ENCODE measurements around the gene C2orf81. TPM values are rescaled to one million over a fixed set of nuclear protein-coding genes. Genes with fewer than 3 reads are reported as not detected.

Gene C2orf81
- total RNA-seq, 1 donor, result 2.7 TPM

DNA sequence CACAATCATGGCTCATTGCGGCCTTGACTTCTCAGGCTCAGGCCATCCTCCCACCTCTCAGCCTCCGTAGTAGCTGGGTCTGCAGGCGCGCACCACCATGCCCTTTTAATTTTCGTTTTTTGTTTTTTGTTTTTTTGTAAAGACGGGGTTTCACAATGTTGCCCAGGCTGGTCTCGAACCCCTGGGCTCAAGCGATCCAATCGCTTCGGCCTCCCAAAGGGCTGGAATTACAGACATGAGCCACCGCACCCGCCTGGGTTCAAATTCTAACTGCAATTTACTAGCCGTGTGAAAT, 29.0 kb downstream of the C2orf81 start:
- no peak for DNase-seq (ENCODE audit: low read depth in 2 of 3, low spot score in 2 of 3)

DNA sequence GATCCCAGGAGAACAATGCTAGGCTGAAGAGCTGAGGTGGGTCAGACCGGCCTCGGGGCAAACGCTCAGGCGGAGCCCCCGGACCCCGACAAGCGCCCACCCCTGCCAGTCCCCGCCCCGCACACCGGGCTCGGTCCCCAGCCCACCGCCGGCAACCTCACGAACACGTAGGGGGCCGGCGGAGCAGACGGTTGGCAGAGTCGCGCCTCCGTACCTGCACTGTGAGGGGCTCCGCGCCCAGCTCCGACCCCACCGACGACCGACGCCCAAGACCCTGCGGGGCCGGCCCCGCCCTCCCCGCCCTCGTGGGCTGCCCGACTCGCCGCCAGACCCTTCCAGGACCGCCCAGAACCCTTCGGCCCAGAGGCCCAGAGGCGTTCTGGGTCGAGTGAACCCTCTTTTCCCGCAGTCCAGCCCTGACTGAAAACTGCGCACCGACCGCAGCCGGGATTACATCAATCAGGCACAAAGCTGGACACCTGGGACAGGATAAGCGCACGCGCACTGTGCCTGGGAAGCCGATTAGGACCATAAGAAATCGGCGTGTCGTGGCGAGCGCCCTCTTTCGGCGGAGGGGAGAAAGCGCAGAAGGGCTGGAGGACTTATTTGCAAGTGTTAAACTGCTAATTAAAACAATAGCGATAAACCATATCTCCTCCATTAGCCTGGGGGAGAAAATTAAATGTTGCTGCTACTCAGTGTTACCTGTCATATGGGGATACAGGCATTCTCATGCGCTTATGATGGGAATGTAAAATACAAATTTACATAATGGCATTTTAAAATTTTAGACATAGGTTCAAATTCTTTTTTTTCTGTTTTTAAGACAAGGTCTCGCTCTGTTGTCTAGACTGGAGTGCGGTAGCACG, 29.6 kb downstream of the C2orf81 start:
- peak; percentile 94 to 98 (median 97) for DNase-seq (ENCODE audit: low read depth in 2 of 3, low spot score in 2 of 3)

DNA sequence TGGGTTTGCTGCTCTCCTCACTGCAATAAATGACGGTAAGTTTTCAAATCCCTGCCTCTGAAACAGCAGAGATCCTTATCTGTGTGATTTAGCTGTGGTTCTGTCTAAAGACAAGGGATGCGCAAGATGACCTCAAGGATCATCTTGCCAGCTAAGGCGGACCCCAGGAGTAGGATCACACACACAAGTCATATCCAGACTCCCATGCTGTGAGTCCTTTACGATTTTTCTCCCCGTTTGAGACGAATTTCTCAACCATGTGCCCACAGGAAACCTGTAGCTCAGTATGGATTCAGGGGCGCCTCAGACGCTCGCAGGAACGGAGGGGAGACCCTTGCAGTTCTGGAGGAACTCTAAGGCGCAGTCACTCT, 30.2 kb downstream of the C2orf81 start:
- DNase-seq (ENCODE audit: low read depth in 2 of 3, low spot score in 2 of 3), result no peak

DNA sequence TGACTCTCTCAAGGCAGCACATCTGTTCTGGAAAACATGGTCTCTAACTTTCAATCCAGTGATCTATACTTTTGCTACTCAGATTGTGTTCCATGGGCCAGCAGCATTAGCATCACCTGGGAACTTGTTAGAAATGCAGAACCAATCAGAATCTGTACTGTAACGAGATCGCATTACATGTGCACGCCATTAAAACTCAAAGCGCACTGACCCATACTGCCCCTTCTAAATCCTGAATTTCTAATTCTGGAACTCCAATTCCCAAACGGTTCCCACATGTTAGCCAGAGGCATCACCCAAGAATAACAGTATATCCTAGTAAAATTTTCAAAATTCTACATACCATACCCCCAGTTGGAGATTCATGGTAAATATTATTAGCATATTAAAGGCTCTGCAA, 30.8 kb downstream of the C2orf81 start:
- DNase-seq (ENCODE audit: low read depth in 2 of 3, low spot score in 2 of 3), result no peak

DNA sequence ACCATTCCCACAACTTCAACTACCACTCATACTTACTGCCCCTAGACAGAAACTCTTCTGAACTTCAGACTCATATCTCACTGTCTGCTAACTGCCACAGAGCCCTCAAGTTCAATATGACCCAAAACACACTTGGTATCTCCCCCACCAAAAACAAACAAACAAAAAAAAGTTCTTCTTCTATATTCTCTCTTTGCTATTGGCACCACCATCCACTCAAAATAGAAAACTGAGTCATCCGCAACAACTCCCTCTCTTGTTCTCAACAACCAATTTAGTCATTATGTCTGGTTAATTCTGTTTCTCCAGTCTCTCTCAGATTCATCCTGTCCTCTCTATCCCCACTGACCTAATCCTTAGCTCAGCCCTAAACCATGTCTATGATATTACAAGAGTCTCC, 34.1 kb downstream of the C2orf81 start:
- DNase-seq (ENCODE audit: low read depth in 2 of 3, low spot score in 2 of 3), result no peak

DNA sequence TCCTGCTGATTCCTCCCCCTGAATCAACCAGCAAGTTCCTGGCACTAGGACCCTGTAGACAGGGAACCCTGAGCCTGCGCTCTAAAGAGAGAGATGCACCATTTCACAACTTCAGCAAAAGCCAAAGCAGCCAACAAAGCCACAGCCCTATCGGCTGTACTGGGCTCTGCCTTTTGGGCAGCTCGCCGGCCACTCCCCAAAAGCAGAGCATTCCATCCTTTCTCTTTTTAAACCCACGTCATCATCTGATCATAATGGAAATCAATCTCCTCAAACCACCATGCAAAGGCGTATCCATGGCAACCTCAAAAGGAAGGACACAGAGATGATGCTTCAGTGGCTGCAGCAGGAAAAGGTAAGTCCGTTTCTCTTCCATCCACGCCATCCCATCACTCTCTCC, 36.0 kb downstream of the C2orf81 start:
- no peak for DNase-seq (ENCODE audit: low read depth in 2 of 3, low spot score in 2 of 3)

DNA sequence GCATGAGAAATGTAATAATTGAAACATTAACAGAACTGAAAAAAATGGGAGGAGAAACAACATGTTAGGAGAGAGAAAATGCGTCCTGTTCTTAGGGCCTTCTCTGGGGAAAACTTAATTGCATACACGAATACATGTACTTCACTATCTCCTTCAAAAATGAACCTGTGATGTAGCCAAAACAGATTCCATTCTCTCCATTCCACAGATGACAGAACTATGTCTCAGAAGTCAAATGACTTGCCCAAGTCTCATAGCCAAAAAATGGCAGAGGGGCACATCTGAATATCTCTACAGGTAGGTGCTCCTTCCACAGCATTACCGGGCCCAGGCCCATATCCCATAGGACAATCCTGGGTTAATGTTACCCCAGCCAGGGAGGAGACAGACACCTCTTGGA, 37.4 kb downstream of the C2orf81 start:
- DNase-seq (ENCODE audit: low read depth in 2 of 3, low spot score in 2 of 3), result no peak

DNA sequence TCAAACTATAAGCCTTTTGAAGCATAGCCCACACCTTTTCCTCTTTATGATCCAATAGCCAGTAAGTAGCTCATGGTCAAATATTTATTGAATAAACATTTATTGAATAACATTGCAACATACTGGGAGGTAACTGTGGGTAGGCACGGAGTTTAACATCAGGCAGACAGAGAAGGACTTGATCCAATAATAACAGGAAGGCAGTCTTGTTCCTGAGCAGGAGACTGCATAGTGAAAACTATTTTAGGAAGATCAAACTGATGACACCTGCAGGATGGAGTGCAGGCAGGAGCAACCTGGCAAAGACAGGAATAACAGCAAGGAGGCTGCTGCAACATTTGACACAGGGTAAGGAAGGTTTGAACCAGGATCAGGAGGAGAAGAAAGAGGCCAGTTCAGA, 38.2 kb downstream of the C2orf81 start:
- no peak for DNase-seq (ENCODE audit: low read depth in 2 of 3, low spot score in 2 of 3)

DNA sequence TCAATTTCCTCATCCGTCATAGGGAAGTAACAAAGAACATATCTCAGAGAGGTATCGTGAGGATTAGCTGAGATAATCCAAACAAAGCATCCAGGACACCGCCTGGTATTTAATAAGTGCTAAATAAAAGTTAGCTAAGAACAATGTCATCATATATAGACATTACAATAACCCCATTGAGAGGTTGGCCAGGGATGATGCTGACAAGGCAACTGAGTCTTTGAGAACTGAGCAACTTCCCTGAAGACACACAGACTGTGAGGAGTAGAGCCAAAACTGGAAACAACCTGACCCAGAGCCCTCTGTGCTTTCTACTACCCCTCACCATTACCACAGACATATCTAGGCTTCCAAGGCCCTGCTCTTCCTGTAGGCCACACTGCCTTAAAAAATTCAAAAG, 39.7 kb downstream of the C2orf81 start:
- no peak for DNase-seq (ENCODE audit: low read depth in 2 of 3, low spot score in 2 of 3)

DNA sequence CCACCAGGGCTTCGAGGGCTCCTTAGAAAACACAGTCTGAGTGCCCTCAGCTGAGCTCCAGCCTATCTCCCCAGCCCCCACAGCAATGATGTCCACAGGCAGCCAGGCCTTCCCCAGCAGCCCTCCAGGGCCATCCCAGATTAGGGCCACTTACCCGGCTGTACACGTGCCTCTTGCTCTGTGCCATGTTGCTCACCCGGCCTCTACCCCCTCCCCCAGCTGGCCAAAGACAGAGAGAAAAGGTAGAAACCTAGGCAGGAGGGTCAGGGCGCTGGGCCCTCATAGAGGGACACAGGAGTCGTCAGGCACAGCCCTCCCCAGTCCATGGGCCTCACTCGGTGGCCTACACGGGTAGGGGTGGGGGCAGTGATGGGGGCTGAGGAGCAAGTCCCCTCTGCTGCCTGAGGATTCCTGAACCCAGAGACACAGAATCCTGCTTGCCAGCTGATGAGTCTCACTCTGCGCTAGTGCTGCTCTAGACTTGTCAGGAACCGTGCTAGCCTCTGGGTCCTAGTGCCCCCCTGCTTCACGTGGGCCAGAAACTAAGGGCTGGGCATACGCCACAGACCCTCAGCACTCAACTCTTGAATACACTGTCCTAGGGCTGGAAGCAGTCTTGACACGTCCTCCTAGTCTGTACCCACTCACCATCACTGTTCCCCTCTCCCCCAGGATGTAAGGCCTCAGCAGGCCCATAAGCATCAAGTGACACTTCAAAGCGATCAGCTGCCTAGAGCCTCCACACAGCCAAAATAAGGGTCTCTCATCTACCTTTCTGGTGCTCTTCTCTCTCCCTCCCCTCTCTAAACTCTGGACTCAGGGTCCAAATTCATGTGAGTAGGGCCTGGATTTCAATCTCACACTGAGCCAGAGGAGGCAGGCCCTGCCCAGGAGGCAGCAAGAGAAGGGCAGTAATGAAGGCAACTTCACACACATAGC, 41.3 kb downstream of the C2orf81 start, which contains the start of gene DCTN1:
TSS of gene DCTN1 (minus strand) at position 461 of the 939 bp plus-strand sequence. CDS start at position 187, 274 bp downstream.
- no peak for DNase-seq (ENCODE audit: low read depth in 2 of 3, low spot score in 2 of 3)

DNA sequence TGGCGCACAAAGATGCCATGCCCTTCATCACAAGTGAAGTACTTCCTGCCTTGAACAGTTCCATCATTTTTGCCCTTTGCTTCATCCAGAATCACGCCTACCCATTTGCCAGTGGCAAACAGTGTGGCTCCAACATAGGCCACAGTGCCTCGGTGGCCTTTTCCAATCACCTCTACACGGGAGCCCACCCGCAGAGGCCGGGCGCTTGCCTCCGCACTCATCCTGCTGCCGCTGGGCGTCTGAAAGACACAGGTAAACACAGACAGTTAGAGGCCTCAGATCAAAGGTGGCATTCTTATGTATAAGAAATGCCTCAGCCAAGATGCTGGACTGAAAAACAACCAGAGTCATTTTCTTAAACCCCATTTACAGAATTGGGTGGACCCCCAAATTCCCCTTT, 43.4 kb downstream of the C2orf81 start:
- no peak for DNase-seq (ENCODE audit: low read depth in 2 of 3, low spot score in 2 of 3)

DNA sequence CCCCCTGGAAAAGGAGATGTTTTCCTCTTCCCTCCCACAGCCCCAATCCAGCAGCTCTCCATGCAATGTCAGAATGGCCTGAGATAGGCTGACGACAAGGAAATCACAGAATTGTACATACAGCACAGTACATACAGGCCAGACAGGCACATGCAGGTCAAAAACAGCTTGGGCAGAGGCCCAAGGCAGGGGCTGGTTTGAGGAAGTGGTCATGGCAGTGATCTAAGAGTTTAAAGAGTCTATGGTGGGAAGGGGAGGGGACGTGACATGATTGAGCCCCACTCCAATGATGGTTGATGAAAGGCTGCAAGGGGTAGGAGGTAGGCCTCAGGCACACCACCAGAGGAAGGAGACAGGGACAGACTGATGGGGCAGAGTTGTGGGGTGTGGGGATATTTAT, 45.6 kb downstream of the C2orf81 start:
- DNase-seq (ENCODE audit: low read depth in 2 of 3, low spot score in 2 of 3), result peak in 1 of 3 donors; percentile 15

DNA sequence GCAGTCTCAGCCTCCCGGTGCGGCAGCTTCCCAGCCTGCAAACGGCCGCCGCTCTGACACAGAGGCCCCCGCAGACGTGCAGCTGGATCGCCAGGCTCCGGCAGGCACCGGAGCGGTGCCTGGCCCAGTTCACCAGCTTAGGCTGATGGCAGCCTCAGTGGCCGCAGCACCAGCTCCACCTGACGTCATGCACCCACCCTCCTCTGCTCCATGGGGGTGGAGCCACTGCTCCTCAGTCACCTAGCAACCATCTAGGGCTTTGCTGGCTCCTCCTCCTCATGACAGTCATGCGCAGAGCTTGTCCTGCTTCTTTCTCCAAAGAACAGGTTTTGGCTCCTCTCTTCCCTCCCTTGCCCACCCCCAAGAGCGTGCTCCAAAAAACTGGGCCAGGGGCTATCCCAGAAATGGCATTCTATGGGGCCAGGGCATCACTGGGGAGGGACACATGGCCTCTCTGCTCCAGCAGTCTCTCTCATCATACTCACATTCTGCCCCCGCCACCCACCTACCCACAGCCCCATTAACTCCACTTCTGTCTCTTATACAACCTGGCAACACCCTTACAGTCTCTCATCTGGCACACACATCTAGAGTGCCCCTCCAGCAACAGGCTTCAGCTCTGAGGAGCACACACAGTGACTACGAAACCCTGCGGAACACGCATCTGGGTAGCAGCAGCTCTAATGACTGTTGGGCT, 46.8 kb downstream of the C2orf81 start:
- no peak for DNase-seq (ENCODE audit: low read depth in 2 of 3, low spot score in 2 of 3)

DNA sequence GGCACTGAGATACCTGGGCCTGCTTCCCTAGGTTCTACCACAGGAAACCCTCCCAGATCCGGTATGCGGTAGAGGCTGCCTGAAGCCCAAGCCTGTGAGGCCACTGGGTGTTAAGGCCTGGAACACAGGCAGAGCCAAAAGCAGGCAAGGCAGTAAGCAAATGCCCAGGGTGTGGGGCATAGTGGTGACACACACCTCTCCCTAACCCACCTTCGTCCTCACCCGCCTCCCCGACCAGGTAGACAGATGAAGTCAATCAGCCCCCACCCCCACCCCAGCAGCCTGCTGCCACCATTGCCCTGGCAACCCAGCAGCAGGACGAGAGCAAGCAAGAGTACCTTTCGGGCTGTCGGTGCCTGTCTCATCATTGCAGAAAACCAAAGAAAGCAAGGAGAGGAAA, 47.4 kb downstream of the C2orf81 start:
- DNase-seq (ENCODE audit: low read depth in 2 of 3, low spot score in 2 of 3), result no peak

DNA sequence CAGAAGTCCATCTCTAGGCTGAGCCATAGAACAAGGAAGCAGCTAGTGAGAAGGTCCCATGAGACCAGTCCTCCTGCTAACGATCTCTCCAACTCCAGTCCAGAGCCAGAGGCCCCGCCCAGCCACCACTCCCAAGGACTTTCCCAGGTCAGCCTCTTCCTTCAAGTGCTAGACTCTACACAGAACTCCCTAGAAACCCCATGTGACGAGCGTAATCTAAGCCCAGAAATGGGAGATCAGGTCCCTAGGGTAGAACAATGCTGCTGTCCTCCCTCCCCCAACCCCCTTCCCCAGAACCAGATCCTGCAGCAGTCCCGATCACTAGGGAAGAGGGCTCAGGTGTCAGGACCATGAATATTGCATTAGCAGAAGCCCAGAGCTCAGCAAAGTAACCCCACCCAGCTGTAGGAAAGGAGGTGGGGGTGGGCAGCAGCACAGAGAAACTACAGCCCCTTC, 48.2 kb downstream of the C2orf81 start:
- DNase-seq (ENCODE audit: low read depth in 2 of 3, low spot score in 2 of 3), result no peak

DNA sequence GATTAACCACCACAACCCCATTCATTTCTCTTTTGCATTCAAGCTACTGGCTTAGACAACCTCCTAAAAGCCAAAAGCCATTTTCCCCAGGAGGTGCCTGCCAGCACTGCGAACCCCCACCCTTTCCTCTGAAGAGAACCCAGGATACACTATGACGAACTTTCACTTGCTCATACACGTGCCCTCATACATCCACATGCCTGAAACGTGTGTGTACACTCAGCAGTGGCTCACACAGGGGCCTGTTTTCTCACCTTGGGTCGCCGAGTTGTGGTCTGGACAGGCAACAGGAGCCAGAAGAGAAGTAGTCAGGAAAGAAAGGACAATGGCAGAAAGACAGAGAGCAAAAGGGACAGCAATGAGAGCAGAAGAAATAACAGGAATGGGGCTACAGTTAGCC, 48.7 kb downstream of the C2orf81 start:
- no peak for DNase-seq (ENCODE audit: low read depth in 2 of 3, low spot score in 2 of 3)

DNA sequence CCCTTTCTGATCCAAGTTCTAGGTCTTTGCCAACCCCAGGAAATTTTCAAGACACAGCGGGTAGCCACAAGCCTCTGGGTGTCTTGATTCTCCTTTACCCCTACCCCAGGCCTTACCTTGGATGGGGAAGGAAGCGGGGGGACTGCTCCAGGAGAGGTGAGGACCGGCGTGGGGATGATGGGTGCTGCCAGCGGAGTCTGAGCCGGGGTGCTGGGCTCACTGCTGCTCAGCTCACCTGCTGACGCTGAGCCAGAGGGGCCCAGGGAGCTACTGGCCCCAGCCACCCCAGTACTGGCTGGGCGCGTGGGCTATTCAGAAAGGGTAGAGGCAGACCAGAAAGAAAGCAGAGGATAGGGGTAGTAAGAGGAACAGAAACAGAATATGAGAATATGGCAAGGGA, 50.0 kb downstream of the C2orf81 start:
- no peak for DNase-seq (ENCODE audit: low read depth in 2 of 3, low spot score in 2 of 3)

DNA sequence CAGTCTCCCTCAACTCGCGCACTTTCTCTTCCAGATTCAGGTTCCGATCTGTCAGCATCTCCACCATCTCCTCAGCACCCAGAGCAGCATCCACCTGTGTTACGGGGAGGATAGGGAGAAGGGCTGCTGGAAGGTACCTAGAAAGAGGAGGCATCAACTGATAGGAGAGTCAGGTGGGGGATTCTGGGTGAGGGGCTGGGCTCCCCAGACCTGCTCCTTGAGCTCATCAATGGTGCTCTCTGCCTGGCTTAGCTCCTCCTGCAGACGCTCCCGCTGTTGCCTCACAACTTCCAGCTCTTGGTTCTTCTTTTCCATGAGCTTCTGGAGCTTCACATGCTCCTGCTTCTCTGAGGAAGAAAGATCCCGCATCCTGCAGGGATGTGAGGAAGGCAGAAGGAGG, 51.4 kb downstream of the C2orf81 start:
- no peak for DNase-seq (ENCODE audit: low read depth in 2 of 3, low spot score in 2 of 3)

DNA sequence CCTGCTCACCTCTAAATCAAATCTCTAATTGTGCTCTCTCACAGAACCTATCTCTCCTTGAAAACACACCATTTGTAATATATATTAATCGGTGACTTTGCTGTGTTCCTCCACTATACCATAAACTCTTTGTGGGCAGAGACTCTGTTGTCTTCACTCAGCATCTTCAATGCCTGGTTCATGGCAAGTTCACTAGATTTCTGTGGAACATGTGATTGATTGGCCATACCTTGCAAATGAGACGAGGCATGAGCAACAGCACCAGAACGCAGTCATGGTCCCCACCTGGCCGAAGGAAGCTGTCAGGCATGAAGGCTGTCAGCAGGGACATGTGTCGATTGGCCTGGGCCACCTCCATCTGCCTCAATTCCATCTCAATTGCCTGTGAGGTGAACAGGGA, 52.9 kb downstream of the C2orf81 start:
- no peak for DNase-seq (ENCODE audit: low read depth in 2 of 3, low spot score in 2 of 3)

DNA sequence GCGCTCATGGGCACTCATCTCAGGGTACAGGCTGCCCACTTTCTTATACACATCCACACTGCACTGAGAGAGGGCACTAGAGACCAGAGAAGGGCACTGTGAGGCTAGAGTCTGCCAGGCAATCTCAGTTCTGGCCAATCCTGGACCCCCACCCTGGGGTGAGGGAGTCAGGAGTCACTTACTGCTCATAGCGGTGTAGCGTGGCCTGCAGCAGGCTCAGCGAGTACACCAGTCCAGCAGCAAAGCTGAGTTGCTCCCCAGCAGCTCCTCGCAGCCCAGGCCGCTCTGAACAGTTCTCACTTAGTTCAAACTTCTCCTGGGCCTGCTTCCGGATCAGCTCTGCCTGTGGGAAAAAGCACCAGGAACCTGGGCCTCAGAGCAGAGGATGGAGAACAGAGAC, 53.6 kb downstream of the C2orf81 start:
- no peak for DNase-seq (ENCODE audit: low read depth in 2 of 3, low spot score in 2 of 3)

DNA sequence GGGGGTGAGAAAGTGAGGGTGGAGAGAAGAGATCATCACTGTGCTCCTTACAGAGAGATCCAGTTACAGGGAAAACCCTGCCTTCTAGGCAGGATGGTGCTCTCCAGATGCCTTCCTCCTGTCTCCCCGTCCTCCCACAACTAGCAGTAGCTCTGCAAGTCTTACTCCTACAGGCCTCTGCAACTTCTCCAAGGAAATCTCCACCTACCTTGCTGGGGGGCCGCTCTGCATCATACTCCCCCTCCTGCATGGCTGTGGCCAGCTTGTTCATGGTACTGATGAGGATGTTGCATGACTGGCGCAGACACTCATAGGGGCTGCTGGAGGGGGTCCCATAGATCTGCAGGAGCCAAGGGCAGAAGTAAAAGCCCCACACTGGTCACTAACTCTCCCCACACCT, 55.4 kb downstream of the C2orf81 start:
- DNase-seq (ENCODE audit: low read depth in 2 of 3, low spot score in 2 of 3), result no peak
